Measurements from ENCODE around the gene CHTF18. TPM values are rescaled to one million over a fixed set of nuclear protein-coding genes. Genes with fewer than 3 reads are reported as not detected.

The CHTF18 gene
- total and polyA plus RNA-seq, 2 experiments from 2014 or later, result 9.7 to 18.1 TPM

DNA sequence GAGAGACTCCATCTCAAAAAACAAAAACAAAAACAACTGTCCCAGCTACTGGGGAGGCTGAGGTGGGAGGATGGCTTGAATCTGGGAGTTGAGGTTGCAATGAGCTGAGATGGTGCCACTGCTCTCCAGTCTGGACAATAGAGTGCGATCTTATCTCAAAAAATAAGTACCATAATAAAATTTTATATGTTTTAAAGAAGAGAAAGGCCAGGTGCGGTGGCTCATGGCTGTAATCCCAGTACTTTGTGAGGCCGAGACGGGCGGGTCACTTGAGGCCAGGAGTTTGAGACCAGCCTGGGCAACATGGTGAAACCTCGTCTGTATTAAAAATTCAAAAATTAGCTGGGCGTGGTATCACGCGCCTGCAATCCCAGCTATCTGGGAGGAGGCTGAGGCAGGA, 11.6 kb upstream of the CHTF18 start:
- Histone ChIP-seq H3K4me2 (no peak overlapping the region), H3K79me2 (no peaks in the 10 kb centered on the region), H3K4me1 (ENCODE audit: insufficient read depth) (no peaks in the 10 kb centered on the region), H3K27ac (no peak overlapping the region), H3K36me3 (replicated peaks; ENCODE audit: insufficient read depth, low read depth) (no peaks in the 10 kb centered on the region), H3K4me3 (no peak overlapping the region), H2AFZ (no peak overlapping the region), H3K9me3 (ENCODE audit: low read depth) (no peaks in the 10 kb centered on the region), H3K9me2 (replicated peaks; ENCODE audit: insufficient read depth) (no peaks in the 10 kb centered on the region), H3K27me3 (no peaks in the 10 kb centered on the region), H4K20me1 (ENCODE audit: insufficient read depth, poor library complexity, severe bottlenecking) (no peaks in the 10 kb centered on the region)
- 87% methylated on average over 9 of the region's 9 CpGs for WGBS (ENCODE audit: low lambda C conversion rate, missing lambda C conversion rate)
- TF ChIP-seq EZH2 (IDR thresholded peaks at IDR 0.05; ENCODE audit: borderline replicate concordance) (no peak), EZH2phosphoT487 (IDR thresholded peaks at IDR 0.05; ENCODE audit: low read depth, severe bottlenecking, unreplicated experiment) (no peak)
- TF ChIP-seq, protein P1, sequence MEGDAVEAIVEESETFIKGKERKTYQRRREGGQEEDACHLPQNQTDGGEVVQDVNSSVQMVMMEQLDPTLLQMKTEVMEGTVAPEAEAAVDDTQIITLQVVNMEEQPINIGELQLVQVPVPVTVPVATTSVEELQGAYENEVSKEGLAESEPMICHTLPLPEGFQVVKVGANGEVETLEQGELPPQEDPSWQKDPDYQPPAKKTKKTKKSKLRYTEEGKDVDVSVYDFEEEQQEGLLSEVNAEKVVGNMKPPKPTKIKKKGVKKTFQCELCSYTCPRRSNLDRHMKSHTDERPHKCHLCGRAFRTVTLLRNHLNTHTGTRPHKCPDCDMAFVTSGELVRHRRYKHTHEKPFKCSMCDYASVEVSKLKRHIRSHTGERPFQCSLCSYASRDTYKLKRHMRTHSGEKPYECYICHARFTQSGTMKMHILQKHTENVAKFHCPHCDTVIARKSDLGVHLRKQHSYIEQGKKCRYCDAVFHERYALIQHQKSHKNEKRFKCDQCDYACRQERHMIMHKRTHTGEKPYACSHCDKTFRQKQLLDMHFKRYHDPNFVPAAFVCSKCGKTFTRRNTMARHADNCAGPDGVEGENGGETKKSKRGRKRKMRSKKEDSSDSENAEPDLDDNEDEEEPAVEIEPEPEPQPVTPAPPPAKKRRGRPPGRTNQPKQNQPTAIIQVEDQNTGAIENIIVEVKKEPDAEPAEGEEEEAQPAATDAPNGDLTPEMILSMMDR (IDR thresholded peaks at IDR 0.05; ENCODE audit: poor library complexity), result no peak
- DNase-seq (ENCODE audit: low spot score), result no peak

DNA sequence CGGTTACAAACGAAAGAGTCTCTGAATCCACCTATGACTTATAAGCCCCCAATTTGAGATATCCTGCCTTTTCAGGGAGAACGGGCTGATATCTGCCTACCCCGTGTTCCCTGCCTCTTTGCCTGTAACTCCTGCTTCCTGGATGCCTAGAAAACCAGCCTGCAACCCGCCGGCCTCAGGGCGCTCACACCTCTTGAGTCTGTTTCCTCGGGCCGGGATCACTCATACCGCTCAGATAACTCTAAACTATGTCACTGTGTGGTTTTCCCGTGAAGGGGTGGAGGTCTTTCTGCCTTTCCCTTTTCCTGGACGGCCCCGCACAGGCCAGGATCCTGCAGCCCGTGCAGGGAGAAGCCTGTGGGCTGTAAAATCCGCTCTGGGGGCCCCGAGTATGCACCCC, 10.6 kb upstream of the CHTF18 start:
- no peaks in the 10 kb centered on the region for H3K9me3 ChIP-seq (ENCODE audit: low read depth)
- no peaks in the 10 kb centered on the region for H3K9me2 ChIP-seq (replicated peaks; ENCODE audit: insufficient read depth)
- DNase-seq (ENCODE audit: low spot score), result no peak
- no peaks in the 10 kb centered on the region for H3K79me2 ChIP-seq
- H3K36me3 ChIP-seq (replicated peaks; ENCODE audit: insufficient read depth, low read depth), result no peaks in the 10 kb centered on the region
- H2AFZ ChIP-seq, result no peak overlapping the region
- H4K20me1 ChIP-seq (ENCODE audit: insufficient read depth, poor library complexity, severe bottlenecking), result no peaks in the 10 kb centered on the region
- no peaks in the 10 kb centered on the region for H3K27me3 ChIP-seq
- WGBS (ENCODE audit: low lambda C conversion rate, missing lambda C conversion rate), result 43% methylated on average over 15 of the region's 16 CpGs
- H3K4me2 ChIP-seq, result no peak overlapping the region
- H3K4me3 ChIP-seq, result no peak overlapping the region
- no peak for TF ChIP-seq EZH2phosphoT487 (IDR thresholded peaks at IDR 0.05; ENCODE audit: low read depth, severe bottlenecking, unreplicated experiment)
- TF ChIP-seq EZH2 (IDR thresholded peaks at IDR 0.05; ENCODE audit: borderline replicate concordance), result no peak
- TF ChIP-seq, protein P1 (IDR thresholded peaks at IDR 0.05; ENCODE audit: poor library complexity), result no peak
- H3K4me1 ChIP-seq (ENCODE audit: insufficient read depth), result no peaks in the 10 kb centered on the region
- no peak overlapping the region for H3K27ac ChIP-seq

DNA sequence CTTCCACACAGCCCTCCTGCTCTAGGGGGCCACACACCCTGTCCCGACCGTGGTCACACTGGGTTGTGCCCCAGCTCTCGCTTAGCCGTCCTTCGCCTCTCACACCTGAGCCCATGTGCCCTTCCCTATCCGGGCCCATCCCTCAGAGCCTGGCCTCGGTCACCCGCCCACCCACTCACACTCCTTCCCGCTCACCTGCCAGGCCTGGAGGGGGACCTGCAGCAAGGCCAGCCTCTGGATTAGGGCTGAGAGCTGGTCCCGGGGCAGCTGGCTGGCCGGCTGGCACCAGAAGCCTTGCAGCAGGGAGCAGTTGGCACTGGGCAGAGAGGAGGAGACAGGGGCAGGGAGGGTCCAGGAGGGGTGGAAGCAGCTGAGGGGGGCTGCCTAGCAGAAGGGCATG, 10.0 kb upstream of the CHTF18 start:
- Histone ChIP-seq H3K79me2 (no peaks in the 10 kb centered on the region), H4K20me1 (ENCODE audit: insufficient read depth, poor library complexity, severe bottlenecking) (no peaks in the 10 kb centered on the region), H3K36me3 (replicated peaks; ENCODE audit: insufficient read depth, low read depth) (no peaks in the 10 kb centered on the region), H2AFZ (no peak overlapping the region), H3K9me2 (replicated peaks; ENCODE audit: insufficient read depth) (no peaks in the 10 kb centered on the region), H3K27ac (no peak overlapping the region), H3K9me3 (ENCODE audit: low read depth) (no peaks in the 10 kb centered on the region), H3K4me3 (no peak overlapping the region), H3K4me1 (ENCODE audit: insufficient read depth) (no peaks in the 10 kb centered on the region), H3K4me2 (no peak overlapping the region), H3K27me3 (no peaks in the 10 kb centered on the region)
- 83% methylated on average over 11 of the region's 11 CpGs for WGBS (ENCODE audit: low lambda C conversion rate, missing lambda C conversion rate)
- no peak for DNase-seq (ENCODE audit: low spot score)
- TF ChIP-seq, protein P1 (IDR thresholded peaks at IDR 0.05; ENCODE audit: poor library complexity), result no peak
- TF ChIP-seq EZH2 (IDR thresholded peaks at IDR 0.05; ENCODE audit: borderline replicate concordance) (no peak), EZH2phosphoT487 (IDR thresholded peaks at IDR 0.05; ENCODE audit: low read depth, severe bottlenecking, unreplicated experiment) (no peak)
